HEK293T (cell line): Measurements from ENCODE around the gene SLC12A8.

ENCODE experiments used
- CTCF ChIA-PET: fragments of 350-600 bp; formaldehyde crosslinking; extraction: SDS; loops from one replicate; lab custom pipeline; 2021; ENCODE audit warnings: antibody characterized with exemption, inconsistent platforms; lab: Yijun Ruan, JAX
- POLR2A ChIA-PET: fragments of 350-600 bp; formaldehyde crosslinking; extraction: SDS; loops from one replicate; lab custom pipeline; 2020; ENCODE audit warnings: antibody characterized with exemption, inconsistent platforms; lab: Yijun Ruan, JAX
- DNase-seq: peaks from one replicate; pipeline ENCODE4 v3.0.0; 2012; ENCODE audit warnings: mixed read lengths; ENCODE audit errors: extremely low spot score
- ARNT ChIP-seq: fragments of 450-650 bp; IDR thresholded peaks from 2 replicates; pipeline ENCODE4 v1.6.1; 2017; ENCODE audit warnings: mild to moderate bottlenecking
- BHLHE40 ChIP-seq: fragments of 450-650 bp; IDR thresholded peaks from 2 replicates; pipeline ENCODE4 v1.6.1; 2016; ENCODE audit warnings: mild to moderate bottlenecking, moderate library complexity, borderline replicate concordance
- CTBP1 ChIP-seq: fragments of 450-650 bp; IDR thresholded peaks from 2 replicates; pipeline ENCODE4 v1.6.1; 2016; ENCODE audit warnings: borderline replicate concordance
- ELF4 ChIP-seq: fragments of 450-650 bp; IDR thresholded peaks from 2 replicates; pipeline ENCODE4 v1.6.1; 2017; ENCODE audit warnings: antibody characterized with exemption
- FOXA1 ChIP-seq: fragments of 450-650 bp; IDR thresholded peaks from 2 replicates; pipeline ENCODE4 v1.6.1; 2016; ENCODE audit warnings: mild to moderate bottlenecking
- FOXK2 ChIP-seq: fragments of 450-650 bp; IDR thresholded peaks from 2 replicates; pipeline ENCODE4 v1.6.1; 2016; ENCODE audit warnings: mild to moderate bottlenecking
- FOXM1 ChIP-seq: fragments of 450-650 bp; IDR thresholded peaks from 2 replicates; pipeline ENCODE4 v1.6.1; 2017; ENCODE audit warnings: mild to moderate bottlenecking, borderline replicate concordance
- HDGF ChIP-seq: fragments of 450-650 bp; IDR thresholded peaks from 2 replicates; pipeline ENCODE4 v1.6.1; 2017; ENCODE audit warnings: antibody characterized with exemption, borderline replicate concordance
- L3MBTL2 ChIP-seq: fragments of 450-650 bp; conservative IDR thresholded peaks from 2 replicates; pipeline ENCODE4 v1.6.1; 2016; ENCODE audit warnings: mild to moderate bottlenecking
- LEF1 ChIP-seq: fragments of 450-650 bp; IDR thresholded peaks from 2 replicates; pipeline ENCODE4 v1.6.1; 2017; ENCODE audit warnings: mild to moderate bottlenecking, borderline replicate concordance
- NFRKB ChIP-seq: fragments of 450-650 bp; IDR thresholded peaks from 2 replicates; pipeline ENCODE4 v1.6.1; 2016; ENCODE audit warnings: mild to moderate bottlenecking, moderate library complexity
- SP1 ChIP-seq: fragments of 450-650 bp; IDR thresholded peaks from 2 replicates; pipeline ENCODE4 v1.6.1; 2017
- SUZ12 ChIP-seq: fragments of 450-650 bp; IDR thresholded peaks from 2 replicates; pipeline ENCODE4 v1.6.1; 2016; ENCODE audit warnings: mild to moderate bottlenecking
- TARDBP ChIP-seq: fragments of 450-650 bp; IDR thresholded peaks from 2 replicates; pipeline ENCODE4 v1.6.1; 2016
- ZNF384 ChIP-seq: fragments of 450-650 bp; IDR thresholded peaks from 2 replicates; pipeline ENCODE4 v1.6.1; 2016
- TF ChIP-seq, protein P1 (sequence below): fragments of 450-650 bp; IDR thresholded peaks from 2 replicates; pipeline ENCODE4 v1.6.1; 2016

Gene SLC12A8

DNA sequence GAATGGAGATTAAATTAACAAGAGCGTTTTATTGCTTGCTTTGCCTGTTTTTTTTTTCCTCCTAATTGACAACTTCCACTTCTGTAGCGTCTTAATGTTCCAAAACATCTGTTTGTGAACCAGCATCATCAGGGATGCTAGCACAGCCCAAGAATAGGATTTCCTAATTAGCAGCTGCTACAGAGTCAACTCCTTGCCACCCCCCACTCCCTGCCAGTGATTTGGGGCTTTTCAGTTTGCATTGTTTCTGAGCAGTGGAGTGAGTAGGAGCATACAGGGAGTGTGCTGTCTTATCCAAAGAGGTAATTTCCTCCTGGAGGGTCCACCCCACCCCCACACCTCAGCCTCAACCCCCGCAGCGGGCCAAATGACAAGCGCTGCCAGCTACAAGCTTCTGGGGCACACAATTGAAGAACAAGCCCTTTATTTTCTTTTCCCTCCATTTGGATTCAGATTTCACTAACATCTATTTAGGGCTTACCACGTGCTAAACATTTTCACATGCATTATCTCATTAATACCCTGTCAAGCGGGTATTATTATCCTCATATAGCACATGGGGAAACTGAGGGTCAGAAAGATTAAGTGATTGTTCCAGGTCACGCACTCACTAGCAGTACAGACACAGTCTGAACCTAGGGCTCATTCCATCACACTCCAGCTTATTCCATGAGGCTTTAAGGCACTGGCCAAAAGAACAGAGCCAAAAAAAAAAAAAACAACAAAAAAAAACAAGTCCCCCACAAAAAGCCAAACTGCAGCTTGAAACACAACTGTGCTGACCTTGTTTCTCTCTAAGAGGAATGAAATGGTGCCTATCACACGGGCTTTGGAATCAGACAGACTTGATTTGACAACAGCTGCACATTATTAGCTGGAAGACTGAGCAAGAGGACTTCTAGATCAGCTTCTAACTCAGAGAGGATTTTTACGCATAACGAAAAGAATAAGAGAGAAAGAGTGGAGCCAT, 173.1 kb downstream of the SLC12A8 start:
- no peak for TF ChIP-seq HDGF
- TF ChIP-seq, protein P1, sequence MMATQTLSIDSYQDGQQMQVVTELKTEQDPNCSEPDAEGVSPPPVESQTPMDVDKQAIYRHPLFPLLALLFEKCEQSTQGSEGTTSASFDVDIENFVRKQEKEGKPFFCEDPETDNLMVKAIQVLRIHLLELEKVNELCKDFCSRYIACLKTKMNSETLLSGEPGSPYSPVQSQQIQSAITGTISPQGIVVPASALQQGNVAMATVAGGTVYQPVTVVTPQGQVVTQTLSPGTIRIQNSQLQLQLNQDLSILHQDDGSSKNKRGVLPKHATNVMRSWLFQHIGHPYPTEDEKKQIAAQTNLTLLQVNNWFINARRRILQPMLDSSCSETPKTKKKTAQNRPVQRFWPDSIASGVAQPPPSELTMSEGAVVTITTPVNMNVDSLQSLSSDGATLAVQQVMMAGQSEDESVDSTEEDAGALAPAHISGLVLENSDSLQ: no peak
- TF ChIP-seq SP1: no peak
- no peak for TF ChIP-seq LEF1
- DNase-seq: no peak
- CTCF ChIA-PET: interaction anchor here (1.0 kb wide), 1 partner anchor 14 kb away, joined by 5 read pairs; no protein-coding TSS in a partner anchor
- POLR2A ChIA-PET: no interaction called here

DNA sequence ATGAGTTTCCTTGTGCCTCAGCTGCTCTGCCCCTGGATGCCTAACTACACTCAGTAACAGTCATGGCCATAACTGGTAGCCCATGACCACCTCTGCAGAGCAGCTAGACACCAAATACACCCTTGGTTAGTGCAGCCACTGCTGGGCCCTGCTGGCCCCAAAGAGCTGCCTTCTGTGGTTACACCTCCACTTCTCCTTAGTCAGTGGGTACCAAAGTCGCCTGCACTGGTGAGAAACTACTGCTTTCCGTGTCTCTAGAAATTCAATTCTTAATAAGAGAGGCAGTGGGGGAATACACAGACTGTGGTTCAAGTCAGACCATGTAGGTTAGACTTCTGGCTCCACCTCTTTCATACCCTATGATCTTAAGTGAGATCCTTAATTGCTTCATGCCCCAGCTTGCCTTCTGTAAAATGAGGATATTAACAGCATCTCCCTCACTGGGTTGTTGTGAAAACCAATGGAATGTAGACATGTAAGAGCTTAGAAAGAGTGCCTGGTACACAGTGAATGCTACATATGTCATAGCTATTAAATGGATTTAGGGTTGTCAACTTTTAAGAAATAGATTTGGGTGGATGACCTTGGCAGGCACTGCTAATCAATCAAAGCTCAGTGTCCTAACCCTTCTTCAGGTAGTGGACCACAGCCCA, 174.9 kb downstream of the SLC12A8 start:
- no peak for TF ChIP-seq ELF4
- no peak for TF ChIP-seq NFRKB
- no peak for TF ChIP-seq FOXK2
- no peak for TF ChIP-seq ARNT
- no peak for TF ChIP-seq TARDBP
- no peak for TF ChIP-seq FOXA1
- TF ChIP-seq FOXM1: no peak
- no peak for TF ChIP-seq BHLHE40
- TF ChIP-seq LEF1: no peak
- no peak for TF ChIP-seq HDGF
- TF ChIP-seq L3MBTL2: no peak
- no peak for TF ChIP-seq CTBP1
- ChIA-PET POLR2A (interaction anchor here (1.9 kb wide), 1 partner anchor 15 kb away, joined by 4 read pairs; no protein-coding TSS in a partner anchor), CTCF (no interaction called here)
- DNase-seq: no peak

DNA sequence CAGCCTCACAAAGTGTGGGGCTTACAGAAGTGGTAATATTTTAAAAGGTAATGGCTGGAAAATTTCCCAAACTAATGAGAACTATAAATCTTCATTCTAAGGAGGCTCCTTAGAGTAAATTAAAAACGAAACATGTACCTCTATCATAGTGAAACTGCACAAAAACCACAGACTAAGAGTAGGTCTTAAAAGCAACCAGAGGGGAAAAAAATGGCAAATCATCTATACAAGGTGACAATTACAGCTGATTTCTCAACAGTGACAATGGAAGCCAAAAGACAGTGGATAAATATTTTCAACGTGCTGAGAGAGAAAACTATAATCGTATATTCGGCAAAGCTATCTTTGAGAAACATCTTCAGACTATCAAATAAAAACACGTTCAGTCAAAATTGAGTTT, 177.3 kb downstream of the SLC12A8 start:
- DNase-seq: no peak
- POLR2A ChIA-PET: no interaction called here
- no peak for TF ChIP-seq NFRKB
- TF ChIP-seq ZNF384: no peak
- no peak for TF ChIP-seq FOXK2
- TF ChIP-seq, protein P1: no peak
- TF ChIP-seq HDGF: no peak
- no peak for TF ChIP-seq SUZ12
- TF ChIP-seq LEF1: no peak
- CTCF ChIA-PET: no interaction called here

DNA sequence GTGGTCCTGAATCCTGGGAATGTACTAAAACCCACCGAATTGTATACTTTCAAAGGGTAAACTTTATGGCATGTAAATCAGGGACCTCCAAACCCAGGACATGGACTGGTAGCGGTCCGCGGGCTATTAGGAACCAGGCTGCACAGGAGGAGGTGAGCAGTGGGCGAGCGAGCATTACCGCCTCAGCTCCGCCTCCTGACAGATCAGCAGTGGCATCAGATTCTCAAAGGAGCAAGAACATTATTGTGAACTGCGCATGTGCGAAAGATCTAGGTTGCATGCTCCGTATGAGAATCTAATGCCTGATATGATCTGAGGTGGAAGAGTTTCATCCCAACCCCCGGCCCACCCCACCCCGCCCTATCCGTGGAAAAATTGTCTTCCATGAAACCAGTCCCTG, 178.9 kb downstream of the SLC12A8 start:
- ChIA-PET CTCF (no interaction called here), POLR2A (no interaction called here)
- no peak for DNase-seq
- no peak for TF ChIP-seq BHLHE40
- no peak for TF ChIP-seq ELF4
- no peak for TF ChIP-seq FOXA1
- no peak for TF ChIP-seq TARDBP
- TF ChIP-seq, protein P1: no peak
- TF ChIP-seq HDGF: no peak
- TF ChIP-seq SP1: no peak
- no peak for TF ChIP-seq CTBP1
- TF ChIP-seq FOXM1: no peak
- no peak for TF ChIP-seq ARNT

DNA sequence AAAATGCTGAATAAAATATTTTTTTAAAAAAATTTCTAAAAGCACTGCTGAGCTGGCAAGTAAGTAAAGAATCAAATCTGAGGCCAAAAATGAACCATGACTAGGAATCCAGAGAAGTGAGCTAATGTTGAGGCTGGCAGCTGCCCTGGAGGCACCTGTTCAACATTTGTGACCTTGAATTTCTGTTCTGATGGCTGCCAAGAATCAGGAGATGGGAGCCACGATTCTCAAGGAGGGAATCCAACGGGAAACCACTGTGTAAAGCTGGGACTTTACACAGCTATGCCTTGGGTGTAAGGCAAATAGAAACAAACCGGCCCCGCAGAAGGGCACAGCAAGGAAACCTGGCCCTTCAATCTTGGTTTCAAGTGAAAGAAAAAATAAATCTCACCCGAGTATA, 179.4 kb downstream of the SLC12A8 start:
- TF ChIP-seq BHLHE40 (no peak), FOXA1 (no peak), SUZ12 (no peak), NFRKB (no peak), HDGF (no peak), TARDBP (no peak), L3MBTL2 (no peak), ARNT (no peak), ELF4 (no peak), FOXM1 (no peak), CTBP1 (no peak), LEF1 (no peak), SP1 (no peak), ZNF384 (no peak)
- TF ChIP-seq, protein P1: no peak
- no peak for DNase-seq
- CTCF ChIA-PET: no interaction called here
- POLR2A ChIA-PET: no interaction called here
